Heart left ventricle (tissue), 16 donors: ENCODE results near the gene UACA. TPM values are rescaled to one million over a fixed set of nuclear protein-coding genes. Genes with fewer than 3 reads are reported as not detected.
A peak's percentile ranks its signal among the peaks of the same experiment; 100 is the strongest.

Source experiments
- ATAC-seq, 4 donors: fragments of 200-7000 bp; cut with Tn5 transposase; one replicate each; pipeline ENCODE4 v1.9.1; 2020 to 2022; ENCODE audit warnings: moderate library complexity in 4 of 4, mild to moderate bottlenecking in 3 of 4, moderate number of reproducible peaks in 1 of 4
- DNase-seq, 5 donors: peaks; one replicate each; pipeline ENCODE4 v3.0.0-alpha.2; 2020
- H3K27ac ChIP-seq, 12 donors: fragments of 200-600 bp; sonication (generic) in 4 of 12; one replicate each; pipeline versions ENCODE4 v1.5.0 to v1.8.0; 2016 to 2022; ENCODE audit warnings: mild to moderate bottlenecking in 2 of 12
- H3K27me3 ChIP-seq, 9 donors: fragments of 200-600 bp; sonication (generic) in 2 of 9; one replicate each; pipeline versions ENCODE4 v1.5.1 to v1.8.0; 2016 to 2022; ENCODE audit warnings: mild to moderate bottlenecking in 3 of 9
- H3K36me3 ChIP-seq, 9 donors: fragments of 200-600 bp; sonication (generic) in 2 of 9; one replicate each; pipeline versions ENCODE4 v1.5.0 to v1.8.0; 2018 to 2022; ENCODE audit warnings: mild to moderate bottlenecking in 2 of 9
- H3K4me1 ChIP-seq, 12 donors: fragments of 200-600 bp; sonication (generic) in 4 of 12; one replicate each; pipeline versions ENCODE4 v1.5.0 to v1.8.0; 2016 to 2022; ENCODE audit warnings: mild to moderate bottlenecking in 3 of 12
- H3K4me3 ChIP-seq, 12 donors: fragments of 200-600 bp; sonication (generic) in 4 of 12; one replicate each; pipeline versions ENCODE4 v1.5.0 to v1.8.0; 2017 to 2022; ENCODE audit warnings: mild to moderate bottlenecking in 9 of 12, moderate library complexity in 4 of 12
- H3K9me3 ChIP-seq, 12 donors: fragments of 200-600 bp; sonication (generic) in 4 of 12; one replicate each; pipeline versions ENCODE4 v1.5.0 to v1.8.0; 2016 to 2022; ENCODE audit warnings: mild to moderate bottlenecking in 1 of 12
- CTCF ChIP-seq, 12 donors: fragments of 200-600 bp; sonication (generic) in 4 of 12; IDR thresholded peaks; one replicate each; pipeline versions ENCODE4 v1.5.0 to v1.8.0; 2018 to 2022; ENCODE audit warnings: antibody characterized with exemption in 12 of 12, mild to moderate bottlenecking in 5 of 12
- POLR2A ChIP-seq, 2 donors: fragments of 450-650 bp; IDR thresholded peaks; one replicate each; pipeline ENCODE4 v1.6.1; 2017; ENCODE audit warnings: antibody characterized with exemption in 2 of 2, mild to moderate bottlenecking in 2 of 2, moderate library complexity in 2 of 2
- WGBS, 4 donors: extraction: QIAGEN DNeasy Blood & Tissue Kit in 2 of 4; methylation state at CpG; one replicate each; pipeline versions ENCODE4 v1.1.5 to v1.1.7; 2013 to 2018; 5-methylcytosine and 5-hydroxymethylcytosine counted together
- intact Hi-C, 10 donors: fragments of 100-400 bp; cut with DNase I; formaldehyde crosslinking; loops; one replicate each; pipeline versions ENCODE4 v1.11.1 to v1.14.2; 2022
- polyA plus RNA-seq, 2 donors: library from polyadenylated mRNA; stranded (reverse); fragments of 200-250 nt; gene quantifications; one replicate each; pipeline ENCODE4 v1.2.3, GENCODE V29; 2013
- total RNA-seq, 9 donors: library from RNA; depleted of rRNA in 2 of 9; stranded (reverse); fragments of >200 nt in 2 of 9; fragmentation: NEBNext Ultra II Directional in 3 of 9; extraction: Animal tissue kit (Norgen Biotek cat#: 25700) in 3 of 9; gene quantifications; one replicate each; pipeline versions ENCODE4 v1.1.0 to v1.2.4, GENCODE V29; 2016 to 2023
- donor health status: ischemic (EF 13 %, LVEDD 7.1; RV severe dilation, severe dysfunction).
- donor health status: healthy with polysubstance abuse.
- donor health status: DM: no; HTN: yes; CAD: no.
- donor health status: DM: no; HTN: no; CAD: no.
- donor health status: ischemic (EF 25% LVEDD 6.9; RV normal size, moderate dysfunction).
- donor health status: ischemic (EF 25% LVEDD 5.7; RV mildly dilated, moderate dysfunction).
- donor health status: healthy.
- donor health status: DM: yes; HTN: yes; CAD: no.
- donor health status: ischemic (EF 35%, LVEDD 5.7; RV mildly dilated, moderate dysfunction).
- donor health status: nonischemic (EF 11% LVEDD 7.7; RV severe dilation, severe dysfunction).
- donor health status: DM: yes; HTN: yes; CAD: no.
- donor health status: PGD.
- donor health status: ischemic (EF 29% LVEDD 5.4; RV normal size, mild dysfunction).
- donor health status: nonischemic (EF 23%, LVEDD 6.1; RV moderate dilation, normal function).

The UACA gene
- total and polyA plus RNA-seq, 11 donors = 10.7 to 57.1 (median 49.0) TPM

- H3K4me3 ChIP-seq = no peak overlapping the region
These were observed 72.7 kb downstream of the UACA start for GRCh38 chr15:70690491-70691276.

GRCh38 chr15:70690021-70690420, 73.3 kb downstream of the UACA start:
- Histone ChIP-seq H3K9me3 (no peaks in the 10 kb centered on the region), H3K27me3 (no peaks in the 10 kb centered on the region), H3K4me3 (no peak overlapping the region), H3K36me3 (peaks cover 0 to 60% (median 20%) of the 10 kb centered on the region in 9 donors), H3K4me1 (peaks cover 0 to 39% (median 22%) of the 10 kb centered on the region in 12 donors), H3K27ac (peak overlapping the region in 2 of 12 donors; percentile 7 to 26)
- intact Hi-C loops = no loop called here
- WGBS, 4 donors = 87 to 93% (median 92%) methylated on average over 2 of the region's 2 CpGs
- ATAC-seq (no peak), DNase-seq (no peak)
- no peak for TF ChIP-seq POLR2A (IDR thresholded peaks at IDR 0.05)
- no peak for TF ChIP-seq CTCF (IDR thresholded peaks at IDR 0.05)

More at GRCh38 chr15:70690491-70691276, 72.7 kb downstream of the UACA start:
- Histone ChIP-seq H3K27me3 (no peaks in the 10 kb centered on the region), H3K36me3 (peaks cover 0 to 53% (median 20%) of the 10 kb centered on the region in 9 donors), H3K27ac (peak overlapping the region in 4 of 12 donors; percentile 7 to 26 (median 12)), H3K4me1 (peaks cover 0 to 45% (median 24%) of the 10 kb centered on the region in 12 donors), H3K9me3 (no peaks in the 10 kb centered on the region)
- ATAC-seq (peak in 1 of 4 donors; percentile 42), DNase-seq (no peak)
- TF ChIP-seq CTCF (IDR thresholded peaks at IDR 0.05) (no peak), POLR2A (IDR thresholded peaks at IDR 0.05) (no peak)
- intact Hi-C loops = no loop called here
- WGBS, 4 donors = 20 to 35% (median 31%) methylated on average over 2 of the region's 2 CpGs

- no peak overlapping the region for H3K27ac ChIP-seq
- peaks cover 0 to 64% (median 19%) of the 10 kb centered on the region in 9 donors for H3K36me3 ChIP-seq
- H3K9me3 ChIP-seq = no peaks in the 10 kb centered on the region
- DNase-seq = no peak
- no peak overlapping the region for H3K4me3 ChIP-seq
- 82 to 87% (median 84%) methylated on average over 3 of the region's 3 CpGs for WGBS, 4 donors
- H3K27me3 ChIP-seq = no peaks in the 10 kb centered on the region
- peaks cover 0 to 33% (median 22%) of the 10 kb centered on the region in 12 donors for H3K4me1 ChIP-seq
- intact Hi-C loops = loop anchor here in 2 of 10 donors (10.0 kb wide), 1 partner anchor 187 kb away; no protein-coding TSS in a partner anchor
- no peak for ATAC-seq
- no peak for TF ChIP-seq POLR2A (IDR thresholded peaks at IDR 0.05)
- no peak for TF ChIP-seq CTCF (IDR thresholded peaks at IDR 0.05)
These were observed 75.9 kb downstream of the UACA start for GRCh38 chr15:70687482-70687881.

- 74 to 84% (median 78%) methylated on average over 6 of the region's 6 CpGs for WGBS, 4 donors
- DNase-seq = no peak
- TF ChIP-seq CTCF (IDR thresholded peaks at IDR 0.05) (no peak), POLR2A (IDR thresholded peaks at IDR 0.05) (no peak)
- Histone ChIP-seq H3K4me3 (no peak overlapping the region), H3K27me3 (no peaks in the 10 kb centered on the region), H3K4me1 (peaks cover 0 to 28% (median 4%) of the 10 kb centered on the region in 12 donors), H3K9me3 (no peaks in the 10 kb centered on the region), H3K36me3 (peaks cover 0 to 85% (median 30%) of the 10 kb centered on the region in 9 donors), H3K27ac (peak overlapping the region in 2 of 12 donors; percentile 4 to 7)
- intact Hi-C loops = loop anchor here in 9 of 10 donors (2.0 to 10.0 kb wide), 7 partner anchors 81 to 196 kb away; partner anchors contain the start of gene UACA (in 2 of the 9)
- no peak for ATAC-seq
These were observed 82.5 kb downstream of the UACA start for GRCh38 chr15:70680817-70681216.
